ENCODE results near the gene TNFSF8. TPM values are rescaled to one million over a fixed set of nuclear protein-coding genes. Genes with fewer than 3 reads are reported as not detected.

The TNFSF8 gene
- total and polyA plus RNA-seq, 2 of the 4 experiments (the other 2 are of a cell fraction) = not detected

GRCh38 chr9:114932502-114932901 lies 2.1 kb upstream of the TNFSF8 start:
- ChIA-PET CTCF (no interaction called here), POLR2A (ENCODE audit: unreplicated experiment) (no interaction called here)
- no peak overlapping the region for H4K91ac ChIP-seq (ENCODE audit: insufficient read depth, low read depth, low read length)
- ATAC-seq (ENCODE audit: low read depth) = no peak
- no peak overlapping the region for H2AK9ac ChIP-seq (replicated peaks; ENCODE audit: low read depth, low read length, poor library complexity)
- no peak for DNase-seq
- no peak overlapping the region for H2AK5ac ChIP-seq (ENCODE audit: low read depth, low read length)
- no peaks in the 10 kb centered on the region for H3K9me1 ChIP-seq (ENCODE audit: insufficient read depth, low read length)
- dilution Hi-C loops (cut with HindIII; ENCODE audit: low sequenced_read_pairs, unreplicated experiment) = no loop called here
- no peaks in the 10 kb centered on the region for H3K4me1 ChIP-seq (ENCODE audit: control insufficient read depth, insufficient read depth, low read length)
- no peak overlapping the region for H3K18ac ChIP-seq (ENCODE audit: low read depth, low read length)
- intact Hi-C loops (cut with micrococcal nuclease) = no loop called here
- no peak overlapping the region for H4K5ac ChIP-seq (ENCODE audit: low read depth, low read length)
- no peak overlapping the region for H2BK20ac ChIP-seq (ENCODE audit: low read depth, low read length)
- no peak overlapping the region for H3K4me2 ChIP-seq (ENCODE audit: low read depth, low read length)
- H3K9ac ChIP-seq (ENCODE audit: low read depth, low read length) = no peak overlapping the region
- no peaks in the 10 kb centered on the region for H3K9me3 ChIP-seq (ENCODE audit: control insufficient read depth, insufficient read depth, low read length)
- H3K4me3 ChIP-seq (ENCODE audit: insufficient read depth, low read depth, low read length) = no peak overlapping the region
- H4K8ac ChIP-seq (ENCODE audit: low read depth in 2 of 2, low read length in 2 of 2) = no peak overlapping the region
- H3K56ac ChIP-seq (ENCODE audit: extremely low read depth, insufficient read depth, low read length) = no peak overlapping the region
- BruUV-seq (replicated peaks) = no TSS peak
- H3K4ac ChIP-seq (ENCODE audit: low read depth, low read length) = no peak overlapping the region
- no peaks in the 10 kb centered on the region for H3K36me3 ChIP-seq (ENCODE audit: control insufficient read depth, insufficient read depth, low read length)
- H2AFZ ChIP-seq (replicated peaks; ENCODE audit: low read length, poor library complexity) = no peak overlapping the region
- H2BK15ac ChIP-seq (ENCODE audit: low read depth, low read length) = no peak overlapping the region
- peaks cover 54% of the 10 kb centered on the region for H3K27me3 ChIP-seq (ENCODE audit: control insufficient read depth, insufficient read depth, low read length)
- no peaks in the 10 kb centered on the region for H4K20me1 ChIP-seq (ENCODE audit: insufficient read depth, low read length)
- in situ Hi-C loops (cut with MboI; ENCODE audit: low sequenced_read_pairs) = no loop called here
- H2BK120ac ChIP-seq (ENCODE audit: low read depth, low read length) = no peak overlapping the region
- no peak overlapping the region for H3K14ac ChIP-seq (replicated peaks; ENCODE audit: low read depth, low read length)
- H3K23ac ChIP-seq (ENCODE audit: low read depth, low read length) = no peak overlapping the region
- no peak overlapping the region for H2BK5ac ChIP-seq (ENCODE audit: low read depth, low read length, poor library complexity, severe bottlenecking)
- H3K27ac ChIP-seq (ENCODE audit: insufficient read depth, low read length) = no peak overlapping the region
- WGBS, 2 experiments (ENCODE audit: extremely low coverage in 2 of 2, insufficient read length in 1 of 2) = no CpG with 5 or more reads among the region's 3 CpGs
- H3K79me1 ChIP-seq (ENCODE audit: low read depth in 1 of 2, low read length in 2 of 2) = no peaks in the 10 kb centered on the region
- TF ChIP-seq POLR2A (IDR thresholded peaks at IDR 0.05; ENCODE audit: low read depth, low read length) (no peak), FOS (IDR thresholded peaks at IDR 0.05; ENCODE audit: low read depth, low read length) (no peak), MAFK (IDR thresholded peaks at IDR 0.05; ENCODE audit: low read depth, low read length) (no peak), MXI1 (IDR thresholded peaks at IDR 0.05; ENCODE audit: borderline replicate concordance, low read depth, low read length) (no peak), CTCF (conservative IDR thresholded peaks at IDR 0.05; ENCODE audit: low read depth, low read length) (no peak), RCOR1 (IDR thresholded peaks at IDR 0.05; ENCODE audit: insufficient replicate concordance, low read length) (no peak), NFE2L2 (IDR thresholded peaks at IDR 0.05; ENCODE audit: low read depth, low read length) (no peak), MAZ (IDR thresholded peaks at IDR 0.05; ENCODE audit: borderline replicate concordance, low read depth, low read length) (no peak)
- TF ChIP-seq, protein P1, sequence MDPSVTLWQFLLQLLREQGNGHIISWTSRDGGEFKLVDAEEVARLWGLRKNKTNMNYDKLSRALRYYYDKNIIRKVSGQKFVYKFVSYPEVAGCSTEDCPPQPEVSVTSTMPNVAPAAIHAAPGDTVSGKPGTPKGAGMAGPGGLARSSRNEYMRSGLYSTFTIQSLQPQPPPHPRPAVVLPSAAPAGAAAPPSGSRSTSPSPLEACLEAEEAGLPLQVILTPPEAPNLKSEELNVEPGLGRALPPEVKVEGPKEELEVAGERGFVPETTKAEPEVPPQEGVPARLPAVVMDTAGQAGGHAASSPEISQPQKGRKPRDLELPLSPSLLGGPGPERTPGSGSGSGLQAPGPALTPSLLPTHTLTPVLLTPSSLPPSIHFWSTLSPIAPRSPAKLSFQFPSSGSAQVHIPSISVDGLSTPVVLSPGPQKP (IDR thresholded peaks at IDR 0.05; ENCODE audit: borderline replicate concordance, low read depth, low read length) = no peak

Data from IMR-90 (cell line).